Endometrium (tissue), 2 donors: ENCODE results near the gene IFNG.
"Not testable (repeated sequence)": the region's sequence is repeated elsewhere in the genome, so short reads cannot be mapped to it uniquely, and the experiment has no call there.

ENCODE experiments used
- FAIRE-seq: peaks from 2 replicates; lab custom pipeline; 2012; peaks lifted over from hg19 to GRCh38; lab: Jason Lieb, UNC
- donor health status: control.
- donor health status: control.

IFNG gene

GRCh38 chr12:68159681-68160304 lies at the start of gene IFNG:
IFNG (minus strand) TSS chr12:68159740; CDS start chr12:68159615, 125 bp downstream.
- no peak for FAIRE-seq

- FAIRE-seq: not testable (repeated sequence)
These were observed 49.6 kb upstream of the IFNG start for GRCh38 chr12:68209048-68209728.

GRCh38 chr12:68207276-68207675 lies 47.7 kb upstream of the IFNG start:
- no peak for FAIRE-seq

GRCh38 chr12:68206446-68206845 lies 46.9 kb upstream of the IFNG start:
- no peak for FAIRE-seq

GRCh38 chr12:68203460-68203875 lies 43.9 kb upstream of the IFNG start:
- FAIRE-seq: no peak

GRCh38 chr12:68200854-68201253 lies 41.3 kb upstream of the IFNG start:
- no peak for FAIRE-seq

- FAIRE-seq: no peak
These were observed 39.6 kb upstream of the IFNG start for GRCh38 chr12:68199127-68199526.

GRCh38 chr12:68198507-68199086 lies 39.1 kb upstream of the IFNG start:
- FAIRE-seq: no peak

- FAIRE-seq: no peak
These were observed 30.8 kb upstream of the IFNG start for GRCh38 chr12:68190301-68190700.

- no peak for FAIRE-seq
These were observed 30.3 kb upstream of the IFNG start for GRCh38 chr12:68189821-68190242.

- no peak for FAIRE-seq
These were observed 26.1 kb upstream of the IFNG start for GRCh38 chr12:68185598-68185997.

GRCh38 chr12:68180792-68181744 lies 21.5 kb upstream of the IFNG start:
- FAIRE-seq: no peak

- FAIRE-seq: no peak
These were observed 19.4 kb upstream of the IFNG start for GRCh38 chr12:68178774-68179439.

GRCh38 chr12:68178184-68178583 lies 18.6 kb upstream of the IFNG start:
- FAIRE-seq: no peak

- FAIRE-seq: no peak
These were observed 18.0 kb upstream of the IFNG start for GRCh38 chr12:68177562-68177961.

GRCh38 chr12:68176257-68176656 lies 16.7 kb upstream of the IFNG start:
- FAIRE-seq: no peak

- no peak for FAIRE-seq
These were observed 16.1 kb upstream of the IFNG start for GRCh38 chr12:68175557-68176061.

- not testable (repeated sequence) for FAIRE-seq
These were observed 15.2 kb upstream of the IFNG start for GRCh38 chr12:68174761-68175160.

- no peak for FAIRE-seq
These were observed 14.3 kb upstream of the IFNG start for GRCh38 chr12:68173792-68174191.

GRCh38 chr12:68170726-68171125 lies 11.2 kb upstream of the IFNG start:
- FAIRE-seq: no peak

- FAIRE-seq: no peak
These were observed 9.8 kb upstream of the IFNG start for GRCh38 chr12:68169213-68169889.
